Skin epidermis (tissue), 12 donors: Measurements from ENCODE around the gene CDHR1.

Experiments
- H3K27ac ChIP-seq, 21 experiments: fragments of 200-600 bp; sonication (generic) in 11 of 21; one replicate each; pipeline ENCODE4 v1.5.0; 2020; ENCODE audit warnings: mild to moderate bottlenecking in 3 of 21, inconsistent platforms in 2 of 21, moderate library complexity in 2 of 21
- H3K4me3 ChIP-seq, 7 experiments: fragments of 200-600 bp; sonication (generic) in 2 of 7; one replicate each; pipeline ENCODE4 v1.5.0; 2020; ENCODE audit warnings: inconsistent platforms in 2 of 7, mild to moderate bottlenecking in 2 of 7, moderate library complexity in 1 of 7

Gene CDHR1

GRCh38 chr10:84254552-84255478 is 60.5 kb downstream of the CDHR1 start:
- Histone ChIP-seq H3K4me3 (no peak overlapping the region), H3K27ac (no peak overlapping the region)

- Histone ChIP-seq H3K27ac (no peak overlapping the region), H3K4me3 (no peak overlapping the region)
Measured at GRCh38 chr10:84256510-84257342, 62.4 kb downstream of the CDHR1 start.

- Histone ChIP-seq H3K4me3 (no peak overlapping the region), H3K27ac (no peak overlapping the region)
Measured at GRCh38 chr10:84257343-84258020, 63.1 kb downstream of the CDHR1 start.

GRCh38 chr10:84258034-84258695 is 63.8 kb downstream of the CDHR1 start:
- no peak overlapping the region for H3K27ac ChIP-seq

GRCh38 chr10:84261236-84261915 is 67.0 kb downstream of the CDHR1 start:
- Histone ChIP-seq H3K27ac (no peak overlapping the region), H3K4me3 (no peak overlapping the region)

More at GRCh38 chr10:84258034-84258695, 63.8 kb downstream of the CDHR1 start:
- H3K4me3 ChIP-seq: no peak overlapping the region

GRCh38 chr10:84262190-84262956 is 68.0 kb downstream of the CDHR1 start:
- Histone ChIP-seq H3K27ac (no peak overlapping the region), H3K4me3 (no peak overlapping the region)

GRCh38 chr10:84263716-84264115 is 69.4 kb downstream of the CDHR1 start:
- Histone ChIP-seq H3K27ac (no peak overlapping the region), H3K4me3 (no peak overlapping the region)

GRCh38 chr10:84264611-84265141 is 70.3 kb downstream of the CDHR1 start:
- no peak overlapping the region for H3K27ac ChIP-seq
- no peak overlapping the region for H3K4me3 ChIP-seq

GRCh38 chr10:84265418-84265817 is 71.1 kb downstream of the CDHR1 start:
- H3K4me3 ChIP-seq: no peak overlapping the region
- no peak overlapping the region for H3K27ac ChIP-seq

- no peak overlapping the region for H3K4me3 ChIP-seq
- no peak overlapping the region for H3K27ac ChIP-seq
Measured at GRCh38 chr10:84267503-84268126, 73.3 kb downstream of the CDHR1 start.

GRCh38 chr10:84269162-84269561 is 74.8 kb downstream of the CDHR1 start:
- Histone ChIP-seq H3K4me3 (no peak overlapping the region), H3K27ac (no peak overlapping the region)
